Eye (tissue), 1 donor: ENCODE data around the gene HIPK3.
"Not testable (repeated sequence)": the region's sequence is repeated elsewhere in the genome, so short reads cannot be mapped to it uniquely, and the experiment has no call there.

Source experiments
- DNase-seq: peaks from one replicate; pipeline ENCODE4 v3.0.0-alpha.2; 2015

The HIPK3 gene

GRCh38 chr11:33366918-33367317, 109.7 kb downstream of the HIPK3 start:
- DNase-seq: no peak

- DNase-seq: not testable (repeated sequence)
These were observed 111.3 kb downstream of the HIPK3 start for GRCh38 chr11:33368475-33368874.

- no peak for DNase-seq
These were observed 111.8 kb downstream of the HIPK3 start for GRCh38 chr11:33368931-33369330.

GRCh38 chr11:33373636-33374035, 116.5 kb downstream of the HIPK3 start:
- DNase-seq: no peak

- DNase-seq: no peak
These were observed 118.1 kb downstream of the HIPK3 start for GRCh38 chr11:33375236-33375635.

GRCh38 chr11:33375688-33376311, 118.6 kb downstream of the HIPK3 start, which contains the start of gene KIAA1549L:
Gene KIAA1549L, plus strand, starts transcription at chr11:33376108.
- peak; percentile 80 for DNase-seq

- DNase-seq: peak; percentile 64
These were observed 119.4 kb downstream of the HIPK3 start for GRCh38 chr11:33376331-33377310.

GRCh38 chr11:33377412-33378370, 120.5 kb downstream of the HIPK3 start:
- DNase-seq: peak; percentile 30

- no peak for DNase-seq
These were observed 122.8 kb downstream of the HIPK3 start for GRCh38 chr11:33379947-33380346.

- no peak for DNase-seq
These were observed 126.1 kb downstream of the HIPK3 start for GRCh38 chr11:33383075-33383919.

GRCh38 chr11:33383920-33384209, 126.7 kb downstream of the HIPK3 start:
- no peak for DNase-seq

GRCh38 chr11:33384220-33384619, 127.0 kb downstream of the HIPK3 start:
- DNase-seq: no peak

GRCh38 chr11:33387581-33387980, 130.4 kb downstream of the HIPK3 start:
- no peak for DNase-seq

GRCh38 chr11:33387996-33388395, 130.8 kb downstream of the HIPK3 start:
- no peak for DNase-seq

GRCh38 chr11:33388793-33389525, 131.8 kb downstream of the HIPK3 start:
- no peak for DNase-seq

- DNase-seq: no peak
These were observed 132.5 kb downstream of the HIPK3 start for GRCh38 chr11:33389635-33390034.

- DNase-seq: no peak
These were observed 134.0 kb downstream of the HIPK3 start for GRCh38 chr11:33390944-33391892.

GRCh38 chr11:33391893-33392251, 134.7 kb downstream of the HIPK3 start:
- no peak for DNase-seq

GRCh38 chr11:33394431-33395109, 137.4 kb downstream of the HIPK3 start:
- DNase-seq: no peak

GRCh38 chr11:33396361-33396760, 139.2 kb downstream of the HIPK3 start:
- no peak for DNase-seq
